HepG2 (cell line): ENCODE results near the gene EEPD1. TPM values are rescaled to one million over a fixed set of nuclear protein-coding genes. Genes with fewer than 3 reads are reported as not detected.
A peak's percentile ranks its signal among the peaks of the same experiment; 100 is the strongest.

ENCODE experiments used
- ATAC-seq: fragments of 200-7000 bp; cut with Tn5 transposase; 3 replicates; pipeline ENCODE4 v1.9.1; 2020; ENCODE audit warnings: mild to moderate bottlenecking, moderate library complexity
- BruUV-seq: library from RNA; stranded (reverse); fragments of 400-500 nt; replicated peaks from 2 replicates; lab custom pipeline; 2021; lab: Mats Ljungman, UMichigan
- CTCF ChIA-PET: fragments of 300-600 bp; formaldehyde crosslinking; extraction: SDS; loops from one replicate; lab custom pipeline; 2021; ENCODE audit warnings: low total read pairs, inconsistent platforms, low intra/inter-chr PET ratio; lab: Yijun Ruan, JAX
- POLR2A ChIA-PET: fragments of 350-600 bp; sonication (Branson Sonifier 250); formaldehyde crosslinking; loops from one replicate; lab custom pipeline; 2020; ENCODE audit warnings: antibody characterized with exemption, inconsistent platforms; lab: Yijun Ruan, JAX
- DNase-seq: peaks from one replicate; pipeline ENCODE4 v3.0.0-alpha.2; 2015; ENCODE audit warnings: low spot score
- FAIRE-seq: peaks from 3 replicates; lab custom pipeline; 2011; peaks lifted over from hg19 to GRCh38; lab: Jason Lieb, UNC
- H2AFZ ChIP-seq: one replicate; pipeline ENCODE4 v1.6.1; 2011; ENCODE audit warnings: low read length, inconsistent platforms
- H3K27ac ChIP-seq: fragments of 300-600 bp; 3 replicates; pipeline ENCODE4 v1.8.0; 2011; ENCODE audit warnings: mixed run types, mild to moderate bottlenecking, mixed read lengths, low read length, inconsistent platforms; ENCODE audit not compliant: insufficient read depth; ENCODE audit errors: extremely low read length
- H3K27me3 ChIP-seq, 2 experiments: fragments of 200-600 bp in 1 of 2; 2 replicates in 1 of 2; 3 replicates in 1 of 2; pipeline versions ENCODE4 v1.6.0 to v1.8.0; 2011; ENCODE audit warnings: low read length in 2 of 2, mild to moderate bottlenecking in 2 of 2, moderate library complexity in 2 of 2, inconsistent platforms in 1 of 2; ENCODE audit not compliant: insufficient read depth in 2 of 2, control insufficient read depth in 1 of 2
- H3K36me3 ChIP-seq, 2 experiments: fragments of 200-600 bp in 1 of 2; replicated peaks in 1 of 2; 2 replicates in 1 of 2; 3 replicates in 1 of 2; pipeline versions ENCODE4 v1.5.1 to v1.8.0; 2011; ENCODE audit warnings: low read length in 2 of 2, inconsistent platforms in 1 of 2; ENCODE audit not compliant: insufficient read depth in 2 of 2, control insufficient read depth in 1 of 2
- H3K4me1 ChIP-seq: 2 replicates; pipeline ENCODE4 v1.5.1; 2012; ENCODE audit warnings: low read length, inconsistent platforms; ENCODE audit not compliant: insufficient read depth
- H3K4me2 ChIP-seq: 2 replicates; pipeline ENCODE4 v1.6.0; 2011; ENCODE audit warnings: low read depth, low read length, inconsistent platforms
- H3K4me3 ChIP-seq, 3 experiments: fragments of 200-600 bp in 1 of 3; sonication (generic), shearing (Covaris generic) in 1 of 3; replicated peaks in 1 of 3; 2 replicates each; pipeline ENCODE4 v1.5.1; 2011 to 2016; ENCODE audit warnings: low read length in 3 of 3, inconsistent platforms in 2 of 3, low read depth in 2 of 3, mild to moderate bottlenecking in 2 of 3, control low read depth in 1 of 3, mixed read lengths in 1 of 3; ENCODE audit not compliant: insufficient read depth in 1 of 3
- H3K79me2 ChIP-seq: one replicate; pipeline ENCODE4 v1.6.1; 2011; ENCODE audit warnings: low read length, inconsistent platforms; ENCODE audit not compliant: insufficient read depth
- H3K9ac ChIP-seq: 2 replicates; pipeline ENCODE4 v1.6.0; 2011; ENCODE audit warnings: mild to moderate bottlenecking, low read depth, low read length, inconsistent platforms; ENCODE audit not compliant: insufficient read depth
- H3K9me3 ChIP-seq: 2 replicates; pipeline ENCODE4 v1.5.1; 2012; ENCODE audit warnings: mild to moderate bottlenecking, low read length
- H4K20me1 ChIP-seq: 2 replicates; pipeline ENCODE4 v1.6.0; 2011; ENCODE audit warnings: inconsistent platforms, mild to moderate bottlenecking, low read length, moderate library complexity; ENCODE audit not compliant: insufficient read depth
- ATF7 ChIP-seq, 2 experiments: fragments of 450-650 bp in 1 of 2; sonication (generic) in 1 of 2; formaldehyde crosslinking in 1 of 2; IDR thresholded peaks; 2 replicates each; pipeline versions ENCODE4 v1.4.0 to v1.6.1; 2016 to 2020; ENCODE audit warnings: antibody characterized with exemption in 1 of 2, mild to moderate bottlenecking in 1 of 2, missing genetic modification reagents in 1 of 2
- ATM ChIP-seq: fragments of 450-650 bp; IDR thresholded peaks from 2 replicates; pipeline ENCODE4 v1.7.1; 2017; ENCODE audit warnings: mild to moderate bottlenecking, borderline replicate concordance
- CEBPB ChIP-seq: IDR thresholded peaks from 2 replicates; pipeline ENCODE4 v1.6.1; 2011; ENCODE audit warnings: low read depth, low read length, improper control_type of control experiment, borderline replicate concordance
- HOXA9 ChIP-seq: sonication (generic); formaldehyde crosslinking; IDR thresholded peaks from 2 replicates; pipeline ENCODE4 v1.8.1; 2022; ENCODE audit warnings: missing genetic modification reagents, mild to moderate bottlenecking, moderate library complexity, borderline replicate concordance
- IKZF1 ChIP-seq: fragments of 450-650 bp; IDR thresholded peaks from 2 replicates; pipeline ENCODE4 v1.7.1; 2016
- MIER3 ChIP-seq: IDR thresholded peaks from 2 replicates; pipeline ENCODE4 v1.6.1; 2016; ENCODE audit warnings: missing compliant biosample characterization, borderline replicate concordance
- NFATC3 ChIP-seq: sonication (generic); formaldehyde crosslinking; IDR thresholded peaks from 2 replicates; pipeline ENCODE4 v1.5.1; 2020; ENCODE audit warnings: mild to moderate bottlenecking, missing genetic modification reagents
- PITX1 ChIP-seq: sonication (generic); formaldehyde crosslinking; IDR thresholded peaks from 2 replicates; pipeline ENCODE4 v1.5.1; 2020; ENCODE audit warnings: mild to moderate bottlenecking, missing genetic modification reagents
- PRMT3 ChIP-seq: sonication (generic); formaldehyde crosslinking; IDR thresholded peaks from 2 replicates; pipeline ENCODE4 v1.8.1; 2022; ENCODE audit warnings: low read depth, mild to moderate bottlenecking, moderate library complexity, missing genetic modification reagents, borderline replicate concordance
- RXRA ChIP-seq: sonication (generic); formaldehyde crosslinking; IDR thresholded peaks from 2 replicates; pipeline ENCODE4 v1.5.1; 2020; ENCODE audit warnings: missing genetic modification reagents
- ZNF7 ChIP-seq: IDR thresholded peaks from 2 replicates; pipeline ENCODE4 v1.6.1; 2016; ENCODE audit warnings: missing biosample characterization, missing genetic modification reagents
- WGBS: methylation state at CpG from one replicate; pipeline ENCODE4 v1.1.6; 2017; ENCODE audit warnings: low lambda C conversion rate; 5-methylcytosine and 5-hydroxymethylcytosine counted together
- in situ Hi-C: cut with HindIII; loops from 2 replicates; pipeline ENCODE4 v1.10.0; 2017; ENCODE audit warnings: low pct_unique_long_range_greater_than_20kb; ENCODE audit not compliant: extremely low pct_ligation_motif_present
- intact Hi-C: fragments of 100-400 bp; cut with micrococcal nuclease; formaldehyde crosslinking; loops from one replicate; pipeline ENCODE4 v1.10.0; 2022; ENCODE audit not compliant: unreplicated experiment
- polyA plus RNA-seq, 8 experiments: library from polyadenylated mRNA; depleted of rRNA in 3 of 8; stranded (reverse) in 7 of 8; unstranded in 1 of 8; fragments of >200 nt; fragmentation: Illumina TruSeq in 4 of 8; extraction: Trizol in 4 of 8; gene quantifications; 2 replicates each; pipeline versions ENCODE4 v1.2.1 to v1.2.3, GENCODE V29; 2011 to 2016; ENCODE audit warnings: low read depth in 4 of 8, missing spikeins in 1 of 8, mixed read lengths in 1 of 8; ENCODE audit not compliant: insufficient read depth in 1 of 8
- total RNA-seq, 5 experiments: library from RNA; depleted of rRNA; stranded (reverse); fragments of >200 nt; fragmentation: Illumina TruSeq; extraction: Trizol; gene quantifications; 2 replicates each; pipeline ENCODE4 v1.2.3, GENCODE V29; 2016; ENCODE audit warnings: low read depth in 1 of 5
- TF ChIP-seq, protein P1 (sequence below): IDR thresholded peaks from 2 replicates; pipeline ENCODE4 v1.6.1; 2016; ENCODE audit warnings: mild to moderate bottlenecking, missing biosample characterization, missing genetic modification reagents

Gene EEPD1
- total and polyA plus RNA-seq, 2 of the 13 experiments (the other 11 are each of a cell fraction or from before 2014, with no cell fraction given), result 10.1 to 16.4 TPM

DNA sequence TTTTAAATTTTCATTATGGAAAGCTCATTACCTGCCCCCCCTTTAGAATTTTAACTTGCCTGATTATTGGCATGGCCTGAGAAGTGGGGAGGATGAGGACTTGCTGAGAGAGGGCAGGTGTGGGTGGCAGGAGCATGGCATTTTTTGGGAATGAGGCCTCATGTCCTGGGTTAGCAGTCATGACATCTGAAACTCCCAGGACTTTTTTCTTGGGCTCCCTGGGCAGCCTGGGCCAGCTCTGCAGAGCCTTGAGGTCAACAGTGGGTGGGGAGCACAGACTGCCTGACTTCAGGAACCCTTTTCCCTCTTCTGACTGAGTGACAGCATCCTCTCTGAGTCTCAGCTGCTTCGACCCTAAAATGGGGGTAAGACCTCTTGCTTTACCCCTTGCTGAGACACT lies 46.3 kb downstream of the EEPD1 start:
- Histone ChIP-seq H3K27ac (no peak overlapping the region), H3K27me3 (no peaks in the 10 kb centered on the region), H3K4me2 (no peak overlapping the region), H3K9ac (no peak overlapping the region), H2AFZ (no peak overlapping the region), H3K79me2 (peaks cover 1% of the 10 kb centered on the region), H4K20me1 (no peaks in the 10 kb centered on the region), H3K4me3 (no peak overlapping the region), H3K4me1 (peaks cover 47% of the 10 kb centered on the region), H3K9me3 (no peaks in the 10 kb centered on the region), H3K36me3 (peaks cover 9 to 10% of the 10 kb centered on the region in 2 experiments; a peak in 4 of 5 replicates)
- WGBS, result 100% methylated on average over 1 of the region's 1 CpG
- POLR2A ChIA-PET, result no interaction called here
- in situ Hi-C loops, result no loop called here
- no TSS peak for BruUV-seq
- intact Hi-C loops, result loop anchor here (5.0 kb wide), 1 partner anchor 42 kb away; no protein-coding TSS in a partner anchor
- DNase-seq (no peak), FAIRE-seq (no peak), ATAC-seq (no peak)
- CTCF ChIA-PET, result no interaction called here
- TF ChIP-seq ZNF7, result no peak
- no peak for TF ChIP-seq NFATC3 (CRISPR knock-in tag)
- TF ChIP-seq ATM, result no peak
- TF ChIP-seq, protein P1, sequence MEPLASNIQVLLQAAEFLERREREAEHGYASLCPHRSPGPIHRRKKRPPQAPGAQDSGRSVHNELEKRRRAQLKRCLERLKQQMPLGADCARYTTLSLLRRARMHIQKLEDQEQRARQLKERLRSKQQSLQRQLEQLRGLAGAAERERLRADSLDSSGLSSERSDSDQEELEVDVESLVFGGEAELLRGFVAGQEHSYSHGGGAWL (CRISPR knock-in tag), result no peak

GRCh38 chr7:36201122-36201723 lies 48.2 kb downstream of the EEPD1 start:
- H3K4me1 ChIP-seq, result peaks cover 47% of the 10 kb centered on the region
- H3K79me2 ChIP-seq, result peaks cover 3% of the 10 kb centered on the region
- in situ Hi-C loops (no loop called here), intact Hi-C loops (no loop called here)
- no peak overlapping the region for H3K27ac ChIP-seq
- no peak overlapping the region for H3K4me3 ChIP-seq
- 97% methylated on average over 1 of the region's 5 CpGs for WGBS
- no peak for DNase-seq
- H3K4me2 ChIP-seq, result no peak overlapping the region
- ChIA-PET POLR2A (no interaction called here), CTCF (no interaction called here)
- no peak overlapping the region for H3K9ac ChIP-seq
- no TSS peak for BruUV-seq
- no peaks in the 10 kb centered on the region for H3K27me3 ChIP-seq
- H2AFZ ChIP-seq, result no peak overlapping the region
- ATAC-seq, result no peak
- no peaks in the 10 kb centered on the region for H4K20me1 ChIP-seq
- H3K36me3 ChIP-seq, result peaks cover 8 to 10% of the 10 kb centered on the region in 2 experiments; a peak in 4 of 5 replicates
- no peak for FAIRE-seq
- no peaks in the 10 kb centered on the region for H3K9me3 ChIP-seq
- TF ChIP-seq CEBPB (peak; percentile 30; the same call in 1 of the 2 replicates), MIER3 (CRISPR knock-in tag) (no peak), PRMT3 (CRISPR knock-in tag) (no peak), HOXA9 (no peak), IKZF1 (no peak), ATF7 (IDR thresholded peaks at IDR 0.05) (0 out of 2 replicates have a peak, but pooled peaks have one; percentile 22), ATF7 (CRISPR knock-in tag; IDR thresholded peaks at IDR 0.05) (no peak), RXRA (no peak), PITX1 (CRISPR knock-in tag) (no peak)
